HG02852 (cell line): ENCODE data around the gene EP300.
"Not testable (repeated sequence)": the region's sequence is repeated elsewhere in the genome, so short reads cannot be mapped to it uniquely, and the experiment has no call there.

Experiments
- ATAC-seq: cut with Tn5 transposase; IDR thresholded peaks from one replicate; pipeline ENCODE4 v1.9.1; 2021; ENCODE audit warnings: mild to moderate bottlenecking, moderate library complexity; ENCODE audit not compliant: unreplicated experiment

Gene EP300

GRCh38 chr22:41092023-41092817, at the start of gene EP300:
EP300 (plus strand) TSS chr22:41092592; CDS start chr22:41093005, 413 bp downstream.
- ATAC-seq = peak; percentile 42

GRCh38 chr22:41043722-41044121, 48.7 kb upstream of the EP300 start:
- no peak for ATAC-seq

- ATAC-seq = not testable (repeated sequence)
Observed at GRCh38 chr22:41045575-41045974, 46.8 kb upstream of the EP300 start.

- no peak for ATAC-seq
Observed at GRCh38 chr22:41047801-41048211, 44.6 kb upstream of the EP300 start.

GRCh38 chr22:41048345-41048744, 44.0 kb upstream of the EP300 start:
- ATAC-seq = not testable (repeated sequence)

- ATAC-seq = no peak
Observed at GRCh38 chr22:41048791-41049717, 43.3 kb upstream of the EP300 start.

GRCh38 chr22:41049795-41050194, 42.6 kb upstream of the EP300 start:
- ATAC-seq = not testable (repeated sequence)

GRCh38 chr22:41050883-41051282, 41.5 kb upstream of the EP300 start:
- no peak for ATAC-seq

- no peak for ATAC-seq
Observed at GRCh38 chr22:41052661-41053490, 39.5 kb upstream of the EP300 start.

GRCh38 chr22:41057076-41057475, 35.3 kb upstream of the EP300 start:
- no peak for ATAC-seq

GRCh38 chr22:41062146-41062545, 30.2 kb upstream of the EP300 start:
- ATAC-seq = no peak

- not testable (repeated sequence) for ATAC-seq
Observed at GRCh38 chr22:41064326-41064725, 28.1 kb upstream of the EP300 start.

- not testable (repeated sequence) for ATAC-seq
Observed at GRCh38 chr22:41066341-41066740, 26.1 kb upstream of the EP300 start.

- not testable (repeated sequence) for ATAC-seq
Observed at GRCh38 chr22:41067968-41068367, 24.4 kb upstream of the EP300 start.

GRCh38 chr22:41070665-41071331, 21.6 kb upstream of the EP300 start:
- no peak for ATAC-seq

- ATAC-seq = no peak
Observed at GRCh38 chr22:41074061-41074460, 18.3 kb upstream of the EP300 start.

GRCh38 chr22:41074466-41074865, 17.9 kb upstream of the EP300 start:
- no peak for ATAC-seq

GRCh38 chr22:41074941-41075710, 17.3 kb upstream of the EP300 start:
- ATAC-seq = no peak

- no peak for ATAC-seq
Observed at GRCh38 chr22:41075946-41076345, 16.4 kb upstream of the EP300 start.
